Inflammatory macrophage treated with lipopolysaccharide for 1 hour (primary cell): ENCODE results near the gene ADAMTSL2.

Source experiments
- DNase-seq, 2 donors: peaks; one replicate each; pipeline ENCODE4 v3.0.0-alpha.2; 2020 to 2022

The ADAMTSL2 gene

DNA sequence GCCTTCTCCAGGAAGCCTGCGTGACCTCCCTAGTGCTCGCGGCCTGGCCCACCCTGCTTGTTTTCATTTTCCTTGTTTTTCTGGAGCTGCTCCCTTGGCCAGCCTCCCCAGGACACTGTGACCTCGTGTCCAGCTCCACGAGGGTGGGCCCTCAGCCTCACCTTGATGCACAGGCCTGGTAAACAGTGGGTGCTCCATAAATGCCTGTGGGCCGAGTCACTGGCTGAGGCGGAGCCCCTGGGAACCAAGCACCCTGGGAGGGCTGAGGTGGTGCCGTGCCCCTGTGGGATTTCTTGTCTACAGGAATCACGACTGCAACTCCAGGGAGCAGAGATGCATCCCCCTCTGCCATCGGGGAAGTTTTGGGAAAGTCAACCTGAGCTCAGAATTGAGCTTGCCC is 57.5 kb downstream of the ADAMTSL2 start:
- DNase-seq = no peak

DNA sequence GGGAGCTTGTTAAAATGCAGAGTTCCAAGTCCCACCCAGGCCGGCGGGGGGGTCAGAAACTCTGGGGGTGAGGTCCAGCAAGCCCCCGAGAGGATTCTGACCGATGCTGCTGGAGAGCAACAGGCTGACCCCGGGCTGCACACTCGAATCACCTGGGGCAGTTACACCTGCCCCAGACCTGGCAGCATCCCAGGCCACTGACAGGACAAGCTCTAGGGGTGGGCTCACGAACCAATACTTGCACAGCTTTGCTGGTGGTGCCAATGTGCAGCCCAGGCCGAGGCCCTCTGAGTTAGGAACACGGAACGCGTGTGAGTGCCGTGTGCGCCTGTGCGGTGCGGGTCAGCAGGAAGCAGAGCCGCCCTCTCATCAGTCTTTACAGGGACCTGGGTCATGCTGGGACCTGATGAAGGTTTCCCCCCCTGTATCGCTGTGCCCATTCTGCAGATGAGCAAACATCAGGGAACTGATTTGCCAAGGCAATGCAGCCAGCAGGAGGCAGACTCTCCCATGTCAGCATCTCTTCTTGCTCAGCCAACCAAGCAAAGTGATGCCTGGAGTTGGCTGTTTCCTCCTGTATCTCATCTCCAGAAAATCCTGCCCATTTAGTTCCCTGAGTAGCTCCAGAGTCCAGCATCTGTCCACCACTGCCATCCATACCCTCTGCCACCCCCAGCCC is 58.4 kb downstream of the ADAMTSL2 start:
- DNase-seq = no peak

DNA sequence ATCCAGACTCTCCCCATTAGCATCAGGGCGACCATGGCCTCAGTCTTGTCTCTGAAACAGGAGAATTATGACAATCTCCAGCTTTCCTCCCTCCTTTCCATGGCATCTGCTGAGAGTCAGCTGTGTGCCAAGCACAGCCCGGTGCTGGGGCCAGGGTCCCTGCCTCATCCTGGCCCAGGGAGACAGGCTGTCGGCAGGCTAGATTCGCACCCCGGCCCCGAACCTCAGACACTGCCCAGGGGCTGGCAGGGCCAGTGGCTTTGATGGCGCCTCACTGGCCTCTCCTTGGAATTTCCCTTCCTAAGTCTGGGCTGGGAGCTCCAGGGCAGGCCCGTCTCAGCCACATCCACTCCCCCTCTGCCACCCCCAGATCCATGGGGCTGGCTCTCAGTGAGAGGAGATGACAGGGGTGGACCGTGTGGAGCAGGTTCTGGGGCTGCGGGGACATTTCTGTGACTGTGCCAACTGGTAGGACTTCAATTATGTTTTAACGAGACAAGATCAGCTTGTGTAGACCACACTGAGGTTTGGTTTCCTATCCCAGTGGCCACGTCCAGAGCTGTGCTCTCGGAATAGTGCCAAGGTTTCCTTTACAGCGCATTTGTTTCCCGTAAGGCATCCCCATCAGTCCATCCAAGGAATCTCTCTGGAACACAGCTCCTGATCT is 59.2 kb downstream of the ADAMTSL2 start:
- no peak for DNase-seq

DNA sequence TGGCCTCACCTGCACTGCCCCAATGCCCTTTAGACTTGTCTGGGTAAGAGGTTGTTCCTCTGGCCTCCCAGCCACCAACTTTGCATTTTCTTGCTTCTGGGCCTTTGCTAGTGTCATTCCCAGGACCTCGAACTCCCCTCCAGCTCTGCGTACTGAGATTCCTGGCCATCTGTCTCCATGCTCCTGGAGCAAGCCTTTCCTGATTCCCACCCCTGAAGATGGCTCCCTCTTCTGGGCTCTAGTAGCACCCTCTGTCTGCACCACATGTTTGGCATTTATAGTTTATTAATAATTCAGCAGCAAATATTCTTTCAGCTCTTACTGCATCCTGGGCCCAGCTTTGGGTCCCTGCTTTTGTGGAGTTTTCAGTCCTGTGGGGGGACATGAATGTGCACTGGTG is 59.8 kb downstream of the ADAMTSL2 start:
- DNase-seq = no peak

DNA sequence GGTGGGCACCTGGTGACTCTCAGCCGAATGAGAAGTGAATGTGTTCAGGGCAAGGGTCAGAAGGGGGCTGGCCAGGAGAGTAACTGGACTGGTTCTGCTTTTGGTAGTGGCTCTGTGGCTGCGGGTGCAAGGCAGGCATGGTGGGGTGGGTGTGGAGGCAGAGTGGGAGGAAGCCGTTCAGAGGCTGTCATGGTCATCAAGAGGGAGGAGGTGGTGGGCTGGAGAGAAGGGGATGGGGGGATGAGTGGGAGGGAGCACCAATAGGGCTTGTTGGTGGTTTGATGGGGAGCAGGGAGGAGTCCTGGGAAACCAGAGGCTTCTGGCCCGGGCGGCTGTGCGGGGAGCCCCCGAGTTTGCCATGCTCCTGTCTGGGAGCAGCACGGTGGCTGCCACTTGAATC is 61.4 kb downstream of the ADAMTSL2 start:
- no peak for DNase-seq

DNA sequence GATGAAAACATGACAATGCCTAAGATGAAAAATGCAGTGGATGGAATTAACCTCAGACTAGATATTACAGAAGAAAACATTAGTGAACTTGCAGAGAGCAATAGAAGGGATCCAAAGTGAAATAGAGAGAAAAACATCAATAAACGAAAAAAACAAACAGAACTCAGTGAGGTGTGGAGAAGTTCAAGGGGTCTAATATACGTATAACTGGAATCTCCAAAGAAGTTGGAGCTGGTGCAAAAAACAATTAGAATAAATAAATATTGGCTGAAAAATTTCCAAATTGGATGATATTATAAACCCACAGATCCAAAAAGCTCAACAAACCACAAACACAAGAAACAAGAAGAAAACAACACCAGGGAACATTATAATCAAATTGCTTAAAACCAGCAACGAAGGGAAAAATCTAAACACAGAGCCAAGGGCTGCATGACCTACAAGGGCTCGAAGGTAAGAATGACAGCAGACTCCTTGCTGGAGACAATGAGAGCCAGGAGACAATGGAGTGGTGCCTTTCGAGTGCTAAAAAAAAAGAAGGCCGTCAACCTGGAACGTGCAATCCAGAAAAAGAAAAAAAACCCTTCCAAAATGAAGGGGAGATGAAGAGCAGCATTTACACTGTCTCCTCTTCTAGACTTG is 62.9 kb downstream of the ADAMTSL2 start:
- no peak for DNase-seq

DNA sequence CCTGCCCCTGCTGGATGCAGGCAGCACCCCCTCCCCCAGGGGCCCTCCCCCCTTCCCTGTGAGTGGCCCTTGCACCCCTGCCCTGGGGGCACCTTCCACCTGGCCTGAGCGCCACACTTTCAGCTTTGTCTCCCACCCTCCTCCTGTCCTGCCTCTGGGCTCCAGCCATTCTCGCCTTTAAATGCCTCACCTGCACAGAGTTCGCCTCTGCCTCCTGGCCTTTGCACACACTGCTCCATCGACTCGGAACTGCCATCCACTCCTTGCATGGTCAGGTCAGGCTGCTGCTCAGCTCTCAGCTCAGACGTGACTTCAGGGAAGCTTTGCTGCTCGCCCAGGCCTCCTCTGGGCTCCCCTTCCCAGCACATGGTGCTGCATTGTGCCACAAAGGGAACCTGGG is 64.5 kb downstream of the ADAMTSL2 start:
- no peak for DNase-seq

DNA sequence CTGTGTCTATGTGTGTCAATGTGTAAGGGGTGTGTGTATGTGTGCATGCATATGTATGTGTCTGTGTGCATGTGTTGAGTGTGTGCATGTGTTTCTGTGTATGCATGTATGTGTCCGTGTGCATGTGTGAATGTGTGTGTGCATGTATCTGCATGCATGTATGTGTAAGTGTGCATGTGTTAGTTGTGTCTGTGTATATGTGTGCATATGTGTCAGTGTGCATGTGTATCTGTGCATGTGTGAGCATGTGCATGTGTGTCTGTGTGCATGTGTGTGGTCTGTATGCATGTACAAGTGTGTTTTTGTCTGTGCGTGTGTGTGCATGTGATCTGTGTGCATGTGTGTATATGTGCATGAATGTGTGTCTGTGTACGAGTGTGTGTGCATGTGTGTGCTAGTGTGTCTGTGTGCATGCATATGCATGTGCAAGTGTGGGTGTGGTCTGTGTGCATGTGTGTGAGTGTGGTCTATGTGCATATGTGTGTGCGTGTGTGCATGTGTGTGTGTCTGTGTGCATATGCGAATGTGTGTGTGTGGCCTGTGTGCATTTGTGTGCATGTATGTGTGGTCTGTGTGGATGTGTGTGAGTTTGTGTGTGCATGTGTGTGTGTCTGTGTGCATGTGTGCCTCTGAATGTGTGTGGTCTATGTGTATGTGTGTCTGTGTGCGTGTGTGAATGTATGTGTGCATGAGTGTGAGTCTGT is 65.1 kb downstream of the ADAMTSL2 start:
- no peak for DNase-seq

DNA sequence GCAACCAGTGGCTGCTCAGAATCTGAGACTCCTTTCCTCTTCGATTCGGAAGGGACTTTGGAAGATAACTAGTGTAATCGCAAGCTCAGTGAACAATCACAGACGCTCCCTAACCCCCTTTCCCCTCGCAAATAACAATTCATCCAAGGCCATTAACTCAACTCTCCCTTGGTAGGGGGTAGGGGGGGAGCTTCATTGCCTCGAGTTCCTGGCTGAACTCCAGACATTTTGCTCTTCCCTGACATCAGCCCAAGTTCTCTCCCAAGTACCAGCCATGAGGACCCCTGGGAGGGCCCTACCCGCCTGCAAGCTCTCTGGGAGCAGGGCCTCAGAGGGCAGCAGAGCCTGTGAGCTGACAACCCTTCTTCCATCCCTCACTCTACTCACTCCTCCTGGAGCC is 66.2 kb downstream of the ADAMTSL2 start:
- DNase-seq = no peak

DNA sequence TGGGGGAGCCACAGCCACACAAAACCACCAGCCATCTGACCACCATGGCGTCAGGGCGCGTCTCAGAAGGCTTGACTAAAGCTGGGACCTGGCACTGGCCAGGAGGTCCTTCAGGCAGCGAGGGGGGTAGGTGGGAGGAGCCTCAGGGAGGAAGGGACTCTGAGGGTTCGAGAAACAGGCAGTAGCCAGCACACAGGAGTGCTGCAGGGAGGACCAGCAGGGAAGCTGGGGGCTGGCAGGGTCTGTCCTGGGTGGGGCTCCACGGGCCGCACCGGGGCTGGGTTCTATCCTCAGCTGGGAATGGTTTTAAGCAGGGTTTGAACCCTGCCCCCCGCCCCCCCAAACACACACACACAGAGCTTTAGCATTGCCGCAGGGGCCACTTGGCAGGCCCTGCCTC is 67.2 kb downstream of the ADAMTSL2 start:
- DNase-seq = no peak

DNA sequence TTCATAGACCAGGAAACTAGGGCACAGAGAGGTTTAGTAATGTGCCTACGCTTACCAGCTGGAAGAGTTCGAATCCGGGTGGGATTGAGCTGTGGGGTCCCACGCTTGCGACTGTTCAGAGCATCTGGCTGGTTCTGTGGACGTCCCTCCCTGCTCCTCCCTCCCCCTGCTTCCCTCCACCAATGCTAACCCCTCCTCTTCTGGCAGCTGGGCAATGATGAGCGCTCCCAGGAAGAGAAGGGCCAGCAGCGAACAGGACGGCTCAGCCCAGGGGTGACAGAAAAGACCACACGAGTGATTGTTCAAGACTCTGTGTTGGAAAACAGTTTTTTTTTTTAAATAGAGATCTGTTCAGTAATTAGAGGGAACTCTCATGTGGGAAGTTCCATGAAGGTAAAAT is 67.8 kb downstream of the ADAMTSL2 start:
- no peak for DNase-seq

DNA sequence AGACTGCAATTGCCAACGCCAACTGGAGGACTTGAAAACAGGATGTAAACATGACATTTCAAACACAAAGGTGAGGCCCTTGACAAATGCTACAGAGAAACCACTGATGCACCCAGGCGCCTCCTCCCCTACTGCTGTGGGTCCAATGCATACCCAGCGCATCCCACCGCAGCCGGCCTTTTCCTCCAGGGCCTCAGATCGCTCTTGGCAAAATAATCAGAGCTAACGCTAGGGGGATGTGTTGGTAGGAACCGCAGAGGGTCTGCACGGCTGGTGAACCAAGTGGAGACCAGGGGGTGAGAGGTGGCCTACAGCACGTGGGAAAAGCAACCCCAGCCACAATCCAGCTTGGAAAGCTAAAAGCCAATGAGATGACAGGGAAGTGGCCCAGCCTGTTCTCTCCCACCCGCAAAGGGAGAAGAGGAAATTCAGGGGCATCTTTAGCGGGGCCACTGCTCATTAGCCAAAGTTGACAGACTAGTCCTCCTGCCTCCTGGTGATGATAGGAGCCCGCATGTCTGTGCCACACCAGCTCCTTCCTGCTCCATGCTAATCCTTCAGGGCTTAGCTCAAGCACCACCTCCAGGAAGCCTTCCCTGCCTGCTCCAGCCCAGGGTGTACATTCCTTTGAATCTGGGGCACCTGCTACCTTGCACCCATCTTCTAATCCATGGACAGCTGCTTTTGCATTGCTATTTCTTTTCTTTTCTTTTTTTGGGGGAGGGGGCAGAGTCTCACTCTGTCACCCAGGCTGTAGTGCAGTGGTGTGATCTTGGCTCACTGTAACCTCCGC is 68.8 kb downstream of the ADAMTSL2 start:
- no peak for DNase-seq

DNA sequence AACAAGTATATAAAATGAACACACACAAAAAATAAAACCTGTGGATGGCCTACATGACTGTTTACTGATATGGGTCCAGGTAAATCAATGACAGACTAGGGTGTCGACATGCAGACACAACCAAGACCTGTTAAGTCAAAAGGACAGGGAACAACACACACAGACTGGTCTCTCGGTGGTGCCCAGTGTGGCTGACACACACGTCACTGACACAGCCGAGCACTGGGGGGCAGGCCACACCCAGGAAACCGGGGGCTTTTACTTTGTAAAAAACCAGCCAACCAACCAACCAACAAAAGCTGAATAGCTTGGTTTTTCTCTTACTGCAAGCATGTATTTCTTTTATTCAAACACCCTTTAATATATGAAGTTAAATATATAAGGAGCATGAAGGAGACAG is 69.7 kb downstream of the ADAMTSL2 start:
- DNase-seq = no peak

DNA sequence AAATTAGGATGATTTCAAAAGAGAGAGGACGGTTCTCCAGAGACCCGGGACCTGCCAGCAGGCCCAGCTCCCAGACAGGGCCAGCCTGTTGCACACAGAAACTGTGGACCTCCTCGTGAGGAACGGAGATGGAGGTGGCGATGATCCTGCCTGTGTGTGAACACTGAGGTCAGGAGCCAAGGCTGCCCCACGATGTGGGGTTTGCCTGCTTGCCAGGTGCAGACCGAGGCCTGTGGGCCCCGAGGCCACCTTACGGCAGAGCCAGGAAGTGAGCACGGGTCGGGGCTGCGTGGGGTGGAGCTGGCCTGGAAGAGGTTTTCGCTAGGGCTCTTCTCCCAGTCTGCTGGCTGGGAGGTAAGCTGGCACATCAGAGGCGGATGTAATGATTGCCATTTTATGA is 70.4 kb downstream of the ADAMTSL2 start:
- DNase-seq = no peak

DNA sequence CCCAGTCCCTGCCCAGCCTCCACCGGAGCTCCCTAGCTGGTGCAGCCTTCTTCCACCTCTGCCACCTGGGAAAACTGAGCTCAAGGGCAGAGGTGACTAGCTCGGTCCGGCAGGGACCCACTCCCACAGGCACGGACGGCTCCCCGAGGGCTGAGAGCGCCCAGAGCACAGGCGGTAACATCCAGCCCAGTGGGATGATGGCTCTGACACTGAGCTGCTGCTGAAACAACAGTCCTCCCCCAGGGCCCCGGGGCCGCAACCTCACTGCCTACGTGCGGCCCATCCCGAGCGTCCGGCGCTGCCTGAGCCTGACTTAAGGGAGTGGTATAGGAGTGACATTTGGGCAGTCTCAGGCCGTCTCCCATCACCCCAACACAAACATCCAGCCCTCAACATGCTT is 70.9 kb downstream of the ADAMTSL2 start:
- no peak for DNase-seq

DNA sequence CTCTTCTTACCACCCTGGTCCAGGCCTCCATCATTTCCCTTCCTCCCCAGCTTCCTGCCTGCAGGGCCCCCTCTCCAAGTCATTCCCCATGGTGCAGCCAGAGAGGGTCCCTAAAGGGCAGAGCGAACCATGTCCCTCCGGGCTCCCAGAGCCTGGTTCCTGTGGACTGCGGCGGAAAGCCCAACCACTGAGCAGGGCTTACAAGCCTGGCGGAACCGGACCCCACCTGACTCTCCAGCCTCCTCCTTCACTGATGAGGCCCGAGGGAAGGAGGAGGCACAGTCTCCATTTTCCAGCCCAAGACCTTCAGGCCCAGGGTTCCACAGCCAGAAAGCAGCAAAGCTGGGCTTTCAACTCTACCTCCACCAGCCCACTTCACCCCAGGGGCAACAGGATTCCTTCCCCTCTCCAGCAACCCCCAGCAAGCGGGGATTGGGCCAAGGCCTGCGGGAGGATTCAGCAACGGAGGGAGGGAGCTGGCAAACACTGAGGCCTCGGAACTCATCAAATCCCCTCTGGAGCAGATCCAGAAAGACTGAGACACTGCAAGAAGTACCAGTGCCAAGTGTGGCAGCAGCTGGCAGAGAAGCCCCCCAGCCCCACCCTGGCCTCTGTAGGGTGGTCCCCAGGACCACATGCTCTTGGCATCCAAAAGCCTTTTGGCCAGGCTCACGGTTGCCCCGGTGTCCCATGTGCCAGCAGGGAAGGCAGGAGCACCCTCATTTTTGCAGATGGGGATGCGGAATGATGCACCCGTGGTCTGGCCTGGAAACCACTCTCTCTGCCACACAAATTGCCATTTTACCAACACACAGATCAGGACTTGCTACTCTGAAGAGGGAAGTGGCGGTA is 71.6 kb downstream of the ADAMTSL2 start:
- DNase-seq = no peak

DNA sequence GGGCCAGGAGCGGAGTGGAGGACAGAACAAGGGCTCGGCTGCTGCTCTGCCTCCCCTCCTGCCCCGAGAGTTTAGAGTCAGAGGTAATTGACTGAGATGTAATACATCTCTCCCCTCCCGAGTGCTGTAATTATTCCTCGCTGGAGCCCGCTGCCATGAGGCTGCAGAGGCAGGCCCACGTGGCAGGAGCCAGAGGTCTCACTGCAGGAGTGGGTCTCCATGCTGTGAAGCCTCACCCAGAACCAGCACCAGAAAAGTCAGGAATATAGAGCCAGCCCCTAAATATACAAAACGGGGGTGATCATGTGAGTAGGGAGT is 72.2 kb downstream of the ADAMTSL2 start:
- no peak for DNase-seq

DNA sequence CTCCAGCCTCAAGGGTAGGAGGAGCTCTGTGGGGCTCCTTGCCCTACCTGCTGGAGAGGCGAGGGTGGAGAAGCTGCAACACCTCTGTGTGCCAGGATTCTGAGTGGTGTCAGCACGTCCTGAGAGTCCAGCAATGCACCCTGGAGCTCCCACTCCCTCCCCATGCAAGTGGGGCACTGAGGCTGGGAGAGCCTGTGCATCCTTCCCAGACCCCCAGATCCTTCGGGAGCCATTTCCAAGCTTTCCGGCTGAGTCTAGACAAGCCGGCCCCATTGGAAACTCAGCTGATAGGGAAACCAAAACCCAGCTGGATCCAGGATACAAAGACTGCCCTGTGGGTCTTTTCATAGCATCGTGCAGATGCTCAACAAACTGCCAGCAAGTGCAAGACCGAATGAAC is 72.9 kb downstream of the ADAMTSL2 start:
- no peak for DNase-seq

DNA sequence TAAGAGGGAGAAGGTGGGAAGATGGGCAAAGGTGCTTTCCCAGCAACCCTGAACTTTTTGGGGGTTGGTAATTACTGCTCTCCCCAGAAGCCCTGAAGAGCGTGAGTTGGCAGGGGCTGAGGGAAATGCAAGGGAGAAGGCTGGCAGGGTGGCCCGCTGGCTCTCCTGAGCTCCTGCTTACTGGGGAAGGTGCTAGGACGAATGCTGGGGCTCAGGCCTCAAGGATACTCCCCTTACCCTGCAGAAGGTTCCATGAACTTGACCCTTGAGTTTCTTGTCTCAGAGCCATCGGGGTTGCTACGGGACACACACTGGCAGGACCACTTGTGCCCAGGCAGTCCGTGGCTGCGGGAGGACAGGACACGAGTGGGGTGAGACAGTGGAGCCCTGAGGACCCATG is 73.5 kb downstream of the ADAMTSL2 start:
- DNase-seq = no peak

DNA sequence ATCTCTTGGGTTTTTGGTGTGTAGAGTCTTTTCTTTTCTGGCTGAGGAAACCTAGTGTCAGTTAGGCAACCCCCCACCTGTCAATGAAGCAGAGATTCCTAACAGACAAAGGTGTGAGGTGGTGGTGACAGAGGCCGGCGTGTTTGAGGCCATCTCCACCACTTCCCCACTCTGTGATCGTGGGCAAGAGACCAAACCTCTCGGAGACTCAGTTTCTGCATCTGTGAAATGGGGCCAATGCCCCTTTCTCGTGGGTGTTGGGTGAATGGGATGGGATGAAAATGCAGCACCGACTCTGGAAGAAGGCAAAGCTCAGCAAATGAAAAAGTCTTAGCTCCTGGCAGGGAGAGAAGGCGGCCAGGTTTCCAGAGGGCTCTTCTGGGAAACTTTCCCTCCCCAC is 73.9 kb downstream of the ADAMTSL2 start:
- no peak for DNase-seq

DNA sequence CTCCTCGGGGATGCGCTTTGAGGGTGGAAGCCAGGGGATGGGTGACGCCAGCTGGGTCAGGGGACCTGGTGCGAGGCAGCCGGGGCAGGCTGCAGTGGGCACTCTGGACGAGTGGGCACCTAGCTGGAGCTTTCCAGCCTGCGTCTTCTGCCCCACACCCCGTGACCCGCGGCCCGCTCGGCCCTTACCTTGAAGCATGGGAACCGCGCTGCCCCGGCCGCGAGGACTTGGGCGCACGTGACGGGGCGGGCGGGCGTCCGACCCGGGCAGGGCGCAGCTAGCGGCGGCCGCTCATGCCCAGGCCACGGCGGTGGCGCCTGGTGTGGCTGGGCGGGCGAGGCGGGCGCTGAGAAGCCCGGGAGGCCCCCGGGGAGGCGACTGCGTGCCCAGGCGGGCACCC is 74.4 kb downstream of the ADAMTSL2 start:
- no peak for DNase-seq
